H1 (cell line): ENCODE results near the gene DLST. TPM values are rescaled to one million over a fixed set of nuclear protein-coding genes. Genes with fewer than 3 reads are reported as not detected.

Experiments
- CTCF ChIA-PET: fragments of 300-600 bp; sonication (Branson Sonifier 250); formaldehyde crosslinking; loops from one replicate; lab custom pipeline; 2021; ENCODE audit not compliant: partially characterized antibody; lab: Charles Lee
- POLR2A ChIA-PET: fragments of 300-600 bp; sonication (Branson Sonifier 250); formaldehyde crosslinking; loops from one replicate; lab custom pipeline; 2021; ENCODE audit warnings: inconsistent platforms; ENCODE audit not compliant: partially characterized antibody; lab: Charles Lee
- DNase-seq, 2 experiments: peaks; one replicate each; pipeline versions ENCODE4 v3.0.0 to v3.0.0-alpha.2; 2010 to 2022; ENCODE audit warnings: low spot score in 2 of 2, low read depth in 1 of 2, mixed read lengths in 1 of 2
- FAIRE-seq: peaks from 2 replicates; lab custom pipeline; 2011; peaks lifted over from hg19 to GRCh38; lab: Jason Lieb, UNC
- H2AFZ ChIP-seq: 2 replicates; pipeline ENCODE4 v1.8.1; 2012; ENCODE audit warnings: low read length, inconsistent platforms
- H2AK5ac ChIP-seq: 2 replicates; pipeline ENCODE4 v1.6.1; 2013; ENCODE audit warnings: low read depth, low read length
- H2BK120ac ChIP-seq: replicated peaks from 2 replicates; pipeline ENCODE3; 2013; ENCODE audit warnings: low read depth, low read length, inconsistent platforms
- H2BK12ac ChIP-seq: 2 replicates; pipeline ENCODE4 v1.6.1; 2013; ENCODE audit warnings: low read depth, low read length
- H2BK15ac ChIP-seq: 2 replicates; pipeline ENCODE4 v1.6.1; 2013; ENCODE audit warnings: low read length
- H2BK20ac ChIP-seq: 2 replicates; pipeline ENCODE4 v1.6.1; 2013; ENCODE audit warnings: low read length
- H2BK5ac ChIP-seq: 2 replicates; pipeline ENCODE4 v1.6.1; 2013; ENCODE audit warnings: low read depth, low read length
- H3K14ac ChIP-seq: 2 replicates; pipeline ENCODE4 v1.6.1; 2013; ENCODE audit warnings: inconsistent platforms; ENCODE audit not compliant: insufficient read length
- H3K18ac ChIP-seq: 2 replicates; pipeline ENCODE4 v1.6.1; 2013; ENCODE audit warnings: low read length; ENCODE audit errors: extremely low read depth
- H3K23ac ChIP-seq: 2 replicates; pipeline ENCODE4 v1.6.1; 2013; ENCODE audit warnings: inconsistent platforms; ENCODE audit not compliant: insufficient read length
- H3K23me2 ChIP-seq: 2 replicates; pipeline ENCODE4 v1.6.1; 2013; ENCODE audit warnings: low read depth, low read length
- H3K27ac ChIP-seq: 2 replicates; pipeline ENCODE4 v1.6.1; 2011; ENCODE audit warnings: low read depth, low read length, inconsistent platforms
- H3K27me3 ChIP-seq, 4 experiments: replicated peaks in 1 of 4; 1 replicate in 1 of 4; 2 replicates in 3 of 4; pipeline versions ENCODE4 v1.6.1 to v1.8.1; 2011 to 2013; ENCODE audit warnings: low read length in 3 of 4, mild to moderate bottlenecking in 3 of 4, inconsistent platforms in 2 of 4, mixed read lengths in 2 of 4, moderate library complexity in 1 of 4; ENCODE audit not compliant: control insufficient read depth in 3 of 4, insufficient read depth in 3 of 4; ENCODE audit errors: extremely low read depth in 1 of 4
- H3K36me3 ChIP-seq, 4 experiments: 2 replicates each; pipeline versions ENCODE4 v1.6.1 to v1.8.1; 2011 to 2013; ENCODE audit warnings: mild to moderate bottlenecking in 4 of 4, low read length in 3 of 4, moderate library complexity in 2 of 4, control low read depth in 1 of 4, inconsistent platforms in 1 of 4; ENCODE audit not compliant: insufficient read depth in 4 of 4, control insufficient read depth in 2 of 4
- H3K4ac ChIP-seq: replicated peaks from 2 replicates; pipeline ENCODE3; 2013; ENCODE audit warnings: low read length, low read depth, mixed read lengths, inconsistent platforms; ENCODE audit not compliant: insufficient read length
- H3K4me1 ChIP-seq, 4 experiments: replicated peaks in 1 of 4; 1 replicate in 1 of 4; 2 replicates in 3 of 4; pipeline versions ENCODE4 v1.6.1 to v1.8.1; 2011 to 2013; ENCODE audit warnings: low read length in 3 of 4, inconsistent platforms in 2 of 4, mixed read lengths in 1 of 4; ENCODE audit not compliant: insufficient read depth in 4 of 4, control insufficient read depth in 3 of 4
- H3K4me2 ChIP-seq, 2 experiments: 2 replicates each; pipeline versions ENCODE4 v1.6.1 to v1.8.1; 2011 to 2013; ENCODE audit warnings: low read depth in 2 of 2, low read length in 2 of 2, control low read depth in 1 of 2, inconsistent platforms in 1 of 2, mild to moderate bottlenecking in 1 of 2; ENCODE audit not compliant: insufficient read depth in 1 of 2
- H3K4me3 ChIP-seq, 4 experiments: fragments of 200-600, 300-600 bp in 1 of 4; sonication (generic), shearing (Covaris generic), sonication (Bioruptor Twin) in 1 of 4; 2 replicates each; pipeline versions ENCODE4 v1.5.1 to v1.8.1; 2011 to 2016; ENCODE audit warnings: low read length in 4 of 4, low read depth in 3 of 4, control low read depth in 2 of 4, inconsistent platforms in 2 of 4, mild to moderate bottlenecking in 2 of 4, mixed read lengths in 1 of 4, moderate library complexity in 1 of 4; ENCODE audit not compliant: insufficient read depth in 2 of 4; ENCODE audit errors: extremely low read depth in 1 of 4
- H3K56ac ChIP-seq: replicated peaks from 2 replicates; pipeline ENCODE3; 2013; ENCODE audit warnings: low read depth, mild to moderate bottlenecking, mixed read lengths, low read length, inconsistent platforms; ENCODE audit not compliant: insufficient read length
- H3K79me1 ChIP-seq: 2 replicates; pipeline ENCODE4 v1.6.1; 2013; ENCODE audit warnings: low read depth, low read length, control low read depth
- H3K79me2 ChIP-seq, 2 experiments: 2 replicates each; pipeline versions ENCODE4 v1.6.1 to v1.8.1; 2012 to 2013; ENCODE audit warnings: low read length in 2 of 2, mild to moderate bottlenecking in 2 of 2, inconsistent platforms in 1 of 2; ENCODE audit not compliant: insufficient read depth in 2 of 2, control insufficient read depth in 1 of 2
- H3K9ac ChIP-seq, 4 experiments: replicated peaks in 1 of 4; 1 replicate in 1 of 4; 2 replicates in 3 of 4; pipeline versions ENCODE4 v1.6.1 to v1.8.1; 2011 to 2013; ENCODE audit warnings: low read depth in 3 of 4, low read length in 3 of 4, control low read depth in 2 of 4, mild to moderate bottlenecking in 2 of 4, moderate library complexity in 2 of 4, inconsistent platforms in 1 of 4; ENCODE audit errors: extremely low read depth in 1 of 4
- H3K9me3 ChIP-seq, 2 experiments: 2 replicates each; pipeline versions ENCODE4 v1.6.1 to v1.8.1; 2012 to 2013; ENCODE audit warnings: mild to moderate bottlenecking in 2 of 2, moderate library complexity in 2 of 2, control low read depth in 1 of 2, inconsistent platforms in 1 of 2, low read depth in 1 of 2, low read length in 1 of 2, mixed read lengths in 1 of 2; ENCODE audit not compliant: insufficient read depth in 2 of 2
- H4K20me1 ChIP-seq, 2 experiments: replicated peaks in 1 of 2; 2 replicates each; pipeline versions ENCODE3 to v1.8.1; 2011 to 2013; ENCODE audit warnings: inconsistent platforms in 2 of 2, low read length in 2 of 2, mild to moderate bottlenecking in 1 of 2; ENCODE audit not compliant: insufficient read depth in 2 of 2, control insufficient read depth in 1 of 2
- H4K5ac ChIP-seq: 2 replicates; pipeline ENCODE4 v1.6.1; 2013; ENCODE audit warnings: low read length, low read depth, mixed read lengths, inconsistent platforms; ENCODE audit not compliant: insufficient read length
- H4K8ac ChIP-seq: 2 replicates; pipeline ENCODE4 v1.8.0; 2013; ENCODE audit warnings: mild to moderate bottlenecking, moderate library complexity, low read length, inconsistent platforms; ENCODE audit not compliant: insufficient read depth; ENCODE audit errors: extremely low read depth
- H4K91ac ChIP-seq: replicated peaks from 2 replicates; pipeline ENCODE3; 2013; ENCODE audit warnings: low read length, mixed read lengths, inconsistent platforms; ENCODE audit not compliant: insufficient read length
- BACH1 ChIP-seq: IDR thresholded peaks from 2 replicates; pipeline ENCODE4 v1.6.1; 2012; ENCODE audit warnings: low read length, improper control_type of control experiment
- BRCA1 ChIP-seq: IDR thresholded peaks from 2 replicates; pipeline ENCODE4 v1.6.1; 2012; ENCODE audit warnings: low read depth, low read length, improper control_type of control experiment
- EGR1 ChIP-seq: IDR thresholded peaks from 2 replicates; pipeline ENCODE4 v1.6.1; 2011; ENCODE audit warnings: low read depth, low read length, borderline replicate concordance
- EZH2 ChIP-seq: fragments of 200-600 bp; sonication (generic); IDR thresholded peaks from 2 replicates; pipeline ENCODE4 v1.7.1; 2012; ENCODE audit warnings: low read depth, mild to moderate bottlenecking, moderate library complexity, low read length, inconsistent platforms; ENCODE audit not compliant: severe bottlenecking
- HDAC2 ChIP-seq, 2 experiments: fragments of 300-600 bp in 1 of 2; sonication (generic) in 1 of 2; IDR thresholded peaks; 2 replicates each; pipeline ENCODE4 v1.6.1; 2011 to 2012; ENCODE audit warnings: low read depth in 2 of 2, low read length in 2 of 2, mild to moderate bottlenecking in 2 of 2, moderate library complexity in 2 of 2, borderline replicate concordance in 1 of 2, inconsistent platforms in 1 of 2
- MAX ChIP-seq: IDR thresholded peaks from 2 replicates; pipeline ENCODE4 v1.6.1; 2012; ENCODE audit warnings: inconsistent platforms
- SIN3A ChIP-seq, 2 experiments: IDR thresholded peaks in 1 of 2; conservative IDR thresholded peaks in 1 of 2; 2 replicates each; pipeline ENCODE4 v1.6.1; 2011 to 2012; ENCODE audit warnings: low read length in 2 of 2, improper control_type of control experiment in 1 of 2, low read depth in 1 of 2, mild to moderate bottlenecking in 1 of 2
- SP1 ChIP-seq: IDR thresholded peaks from 2 replicates; pipeline ENCODE4 v1.6.1; 2011; ENCODE audit warnings: low read depth, low read length
- WGBS, 2 experiments: shearing (Covaris generic) in 1 of 2; methylation state at CpG; one replicate each; pipeline versions ENCODE4 v1.1.6 to v1.1.7; 2013 to 2015; ENCODE audit warnings: low lambda C conversion rate in 2 of 2, mixed read lengths in 2 of 2, inconsistent platforms in 1 of 2, low coverage in 1 of 2, missing lambda C conversion rate in 1 of 2; ENCODE audit not compliant: insufficient replicate concordance in 2 of 2, insufficient coverage in 1 of 2, insufficient read length in 1 of 2; ENCODE audit errors: extremely low coverage in 1 of 2, missing lambda C conversion rate in 1 of 2; 5-methylcytosine and 5-hydroxymethylcytosine counted together
- polyA plus RNA-seq, 7 experiments: library from polyadenylated mRNA; depleted of rRNA in 3 of 7; stranded (reverse) in 5 of 7; unstranded in 2 of 7; fragments of >200 nt in 5 of 7; fragments of 200-250 nt in 2 of 7; gene quantifications; 1 replicate in 5 of 7; 2 replicates in 1 of 7; 4 replicates in 1 of 7; pipeline versions ENCODE4 v1.2.1 to v1.2.3, GENCODE V29; 2011 to 2013; ENCODE audit warnings: missing spikeins in 2 of 7, mixed read lengths in 2 of 7
- total RNA-seq: library from RNA; stranded (reverse); fragmentation: NEBNext Ultra II Directional; extraction: Animal tissue kit (Norgen Biotek cat#: 25700); gene quantifications from 2 replicates; pipeline ENCODE4 v1.2.1, GENCODE V29; 2021

Gene DLST
- total and polyA plus RNA-seq, 2 of the 8 experiments (the other 6 are each of a cell fraction or from before 2014, with no cell fraction given): 96.5 to 117 TPM

- DNase-seq: no peak
- peaks cover 0 to 20% (median 4%) of the 10 kb centered on the region in 4 experiments; a peak in 2 of 8 replicates for H3K36me3 ChIP-seq
- TF ChIP-seq BRCA1 (no peak), BACH1 (no peak), EGR1 (no peak), EZH2 (no peak), SP1 (no peak), MAX (no peak), HDAC2 (IDR thresholded peaks at IDR 0.05; ENCODE audit: borderline replicate concordance in 1 of 2, low read depth in 2 of 2, low read length in 2 of 2) (no peak), SIN3A (conservative IDR thresholded peaks at IDR 0.05 in 1 of 2, IDR thresholded peaks at IDR 0.05 in 1 of 2; ENCODE audit: low read depth in 1 of 2, low read length in 2 of 2) (no peak)
- TF ChIP-seq, all 59 proteins: peak for 0
- Histone ChIP-seq H3K9ac (no peak overlapping the region), H3K4ac (no peak overlapping the region), H3K23me2 (no peaks in the 10 kb centered on the region), H4K20me1 (peaks cover 0 to 1% of the 10 kb centered on the region in 2 experiments), H2BK5ac (no peak overlapping the region), H3K9me3 (no peaks in the 10 kb centered on the region), H3K14ac (no peak overlapping the region), H2AFZ (no peak overlapping the region), H3K56ac (no peak overlapping the region), H3K27me3 (no peaks in the 10 kb centered on the region), H4K8ac (no peak overlapping the region), H2BK12ac (no peak overlapping the region), H3K18ac (no peak overlapping the region), H3K79me1 (no peaks in the 10 kb centered on the region), H2BK20ac (no peak overlapping the region), H3K4me3 (no peak overlapping the region), H3K4me1 (no peaks in the 10 kb centered on the region), H4K5ac (no peak overlapping the region), H3K27ac (no peak overlapping the region), H3K4me2 (no peak overlapping the region), H2BK120ac (no peak overlapping the region), H4K91ac (no peak overlapping the region), H3K23ac (no peak overlapping the region), H2BK15ac (no peak overlapping the region), H3K79me2 (no peaks in the 10 kb centered on the region), H2AK5ac (no peak overlapping the region)
- no peak for FAIRE-seq
- CTCF ChIA-PET: interaction anchor here (0.6 kb wide), 1 partner anchor 36 kb away, joined by 3 read pairs; no protein-coding TSS in a partner anchor
- WGBS, 2 experiments: 100% methylated on average over 2 of the region's 2 CpGs; no CpG with 5 or more reads in 1 of the 2 experiments
- POLR2A ChIA-PET: no interaction called here
These were observed 43.5 kb upstream of the DLST start for GRCh38 chr14:74838166-74838565.
